Neural cell (in vitro differentiated cells): ENCODE results near the gene SIRT1.

Experiments used
- TF ChIP-seq, protein P1 (sequence below): fragments of 450-650 bp; IDR thresholded peaks from 2 replicates; pipeline ENCODE4 v1.5.1; 2014; ENCODE audit warnings: antibody characterized with exemption, mild to moderate bottlenecking, moderate library complexity; ENCODE audit not compliant: poor library complexity, severe bottlenecking
- TF ChIP-seq, protein P2 (sequence below): IDR thresholded peaks from 2 replicates; pipeline ENCODE4 v1.6.1; 2012; ENCODE audit warnings: borderline replicate concordance

- TF ChIP-seq, protein P1, sequence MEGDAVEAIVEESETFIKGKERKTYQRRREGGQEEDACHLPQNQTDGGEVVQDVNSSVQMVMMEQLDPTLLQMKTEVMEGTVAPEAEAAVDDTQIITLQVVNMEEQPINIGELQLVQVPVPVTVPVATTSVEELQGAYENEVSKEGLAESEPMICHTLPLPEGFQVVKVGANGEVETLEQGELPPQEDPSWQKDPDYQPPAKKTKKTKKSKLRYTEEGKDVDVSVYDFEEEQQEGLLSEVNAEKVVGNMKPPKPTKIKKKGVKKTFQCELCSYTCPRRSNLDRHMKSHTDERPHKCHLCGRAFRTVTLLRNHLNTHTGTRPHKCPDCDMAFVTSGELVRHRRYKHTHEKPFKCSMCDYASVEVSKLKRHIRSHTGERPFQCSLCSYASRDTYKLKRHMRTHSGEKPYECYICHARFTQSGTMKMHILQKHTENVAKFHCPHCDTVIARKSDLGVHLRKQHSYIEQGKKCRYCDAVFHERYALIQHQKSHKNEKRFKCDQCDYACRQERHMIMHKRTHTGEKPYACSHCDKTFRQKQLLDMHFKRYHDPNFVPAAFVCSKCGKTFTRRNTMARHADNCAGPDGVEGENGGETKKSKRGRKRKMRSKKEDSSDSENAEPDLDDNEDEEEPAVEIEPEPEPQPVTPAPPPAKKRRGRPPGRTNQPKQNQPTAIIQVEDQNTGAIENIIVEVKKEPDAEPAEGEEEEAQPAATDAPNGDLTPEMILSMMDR, result no peak
- TF ChIP-seq, protein P2, sequence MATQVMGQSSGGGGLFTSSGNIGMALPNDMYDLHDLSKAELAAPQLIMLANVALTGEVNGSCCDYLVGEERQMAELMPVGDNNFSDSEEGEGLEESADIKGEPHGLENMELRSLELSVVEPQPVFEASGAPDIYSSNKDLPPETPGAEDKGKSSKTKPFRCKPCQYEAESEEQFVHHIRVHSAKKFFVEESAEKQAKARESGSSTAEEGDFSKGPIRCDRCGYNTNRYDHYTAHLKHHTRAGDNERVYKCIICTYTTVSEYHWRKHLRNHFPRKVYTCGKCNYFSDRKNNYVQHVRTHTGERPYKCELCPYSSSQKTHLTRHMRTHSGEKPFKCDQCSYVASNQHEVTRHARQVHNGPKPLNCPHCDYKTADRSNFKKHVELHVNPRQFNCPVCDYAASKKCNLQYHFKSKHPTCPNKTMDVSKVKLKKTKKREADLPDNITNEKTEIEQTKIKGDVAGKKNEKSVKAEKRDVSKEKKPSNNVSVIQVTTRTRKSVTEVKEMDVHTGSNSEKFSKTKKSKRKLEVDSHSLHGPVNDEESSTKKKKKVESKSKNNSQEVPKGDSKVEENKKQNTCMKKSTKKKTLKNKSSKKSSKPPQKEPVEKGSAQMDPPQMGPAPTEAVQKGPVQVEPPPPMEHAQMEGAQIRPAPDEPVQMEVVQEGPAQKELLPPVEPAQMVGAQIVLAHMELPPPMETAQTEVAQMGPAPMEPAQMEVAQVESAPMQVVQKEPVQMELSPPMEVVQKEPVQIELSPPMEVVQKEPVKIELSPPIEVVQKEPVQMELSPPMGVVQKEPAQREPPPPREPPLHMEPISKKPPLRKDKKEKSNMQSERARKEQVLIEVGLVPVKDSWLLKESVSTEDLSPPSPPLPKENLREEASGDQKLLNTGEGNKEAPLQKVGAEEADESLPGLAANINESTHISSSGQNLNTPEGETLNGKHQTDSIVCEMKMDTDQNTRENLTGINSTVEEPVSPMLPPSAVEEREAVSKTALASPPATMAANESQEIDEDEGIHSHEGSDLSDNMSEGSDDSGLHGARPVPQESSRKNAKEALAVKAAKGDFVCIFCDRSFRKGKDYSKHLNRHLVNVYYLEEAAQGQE, result no peak
Observed at GRCh38 chr10:67933199-67933598, 48.7 kb downstream of the SIRT1 start.
